22Rv1 (cell line): Measurements from ENCODE around the gene HS3ST3A1.

ENCODE experiments used
- H3K27ac ChIP-seq: fragments of 450-650 bp; 2 replicates; pipeline ENCODE4 v1.5.1; 2017
- ZFX ChIP-seq: fragments of 450-650 bp; IDR thresholded peaks from 2 replicates; pipeline ENCODE4 v1.6.1; 2017; ENCODE audit warnings: antibody characterized with exemption, borderline replicate concordance
- TF ChIP-seq, protein P1 (sequence below): fragments of 450-650 bp; IDR thresholded peaks from 2 replicates; pipeline ENCODE4 v1.5.1; 2017; ENCODE audit warnings: mild to moderate bottlenecking

Gene HS3ST3A1

DNA sequence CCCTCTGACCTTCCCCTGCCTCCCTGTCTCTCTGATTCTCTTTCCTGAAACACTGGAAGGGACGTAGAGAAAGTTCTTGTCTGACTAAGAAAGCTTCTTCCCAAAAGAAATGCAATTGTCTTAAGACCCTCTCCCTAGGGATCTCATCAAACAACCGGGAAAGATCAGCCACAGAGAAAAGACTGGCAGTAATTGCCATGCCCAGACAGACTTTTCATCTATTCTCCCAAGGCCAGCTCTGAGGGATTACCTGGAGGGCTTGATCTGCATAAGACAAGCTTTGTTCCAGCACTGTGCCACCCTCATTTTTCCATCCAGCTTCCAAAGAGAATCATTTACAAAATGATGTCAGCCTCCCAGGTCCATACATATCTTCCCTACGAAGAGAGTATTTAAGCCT, 38.8 kb upstream of the HS3ST3A1 start:
- no peak overlapping the region for H3K27ac ChIP-seq
- TF ChIP-seq ZFX = no peak
- TF ChIP-seq, protein P1, sequence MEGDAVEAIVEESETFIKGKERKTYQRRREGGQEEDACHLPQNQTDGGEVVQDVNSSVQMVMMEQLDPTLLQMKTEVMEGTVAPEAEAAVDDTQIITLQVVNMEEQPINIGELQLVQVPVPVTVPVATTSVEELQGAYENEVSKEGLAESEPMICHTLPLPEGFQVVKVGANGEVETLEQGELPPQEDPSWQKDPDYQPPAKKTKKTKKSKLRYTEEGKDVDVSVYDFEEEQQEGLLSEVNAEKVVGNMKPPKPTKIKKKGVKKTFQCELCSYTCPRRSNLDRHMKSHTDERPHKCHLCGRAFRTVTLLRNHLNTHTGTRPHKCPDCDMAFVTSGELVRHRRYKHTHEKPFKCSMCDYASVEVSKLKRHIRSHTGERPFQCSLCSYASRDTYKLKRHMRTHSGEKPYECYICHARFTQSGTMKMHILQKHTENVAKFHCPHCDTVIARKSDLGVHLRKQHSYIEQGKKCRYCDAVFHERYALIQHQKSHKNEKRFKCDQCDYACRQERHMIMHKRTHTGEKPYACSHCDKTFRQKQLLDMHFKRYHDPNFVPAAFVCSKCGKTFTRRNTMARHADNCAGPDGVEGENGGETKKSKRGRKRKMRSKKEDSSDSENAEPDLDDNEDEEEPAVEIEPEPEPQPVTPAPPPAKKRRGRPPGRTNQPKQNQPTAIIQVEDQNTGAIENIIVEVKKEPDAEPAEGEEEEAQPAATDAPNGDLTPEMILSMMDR = no peak

DNA sequence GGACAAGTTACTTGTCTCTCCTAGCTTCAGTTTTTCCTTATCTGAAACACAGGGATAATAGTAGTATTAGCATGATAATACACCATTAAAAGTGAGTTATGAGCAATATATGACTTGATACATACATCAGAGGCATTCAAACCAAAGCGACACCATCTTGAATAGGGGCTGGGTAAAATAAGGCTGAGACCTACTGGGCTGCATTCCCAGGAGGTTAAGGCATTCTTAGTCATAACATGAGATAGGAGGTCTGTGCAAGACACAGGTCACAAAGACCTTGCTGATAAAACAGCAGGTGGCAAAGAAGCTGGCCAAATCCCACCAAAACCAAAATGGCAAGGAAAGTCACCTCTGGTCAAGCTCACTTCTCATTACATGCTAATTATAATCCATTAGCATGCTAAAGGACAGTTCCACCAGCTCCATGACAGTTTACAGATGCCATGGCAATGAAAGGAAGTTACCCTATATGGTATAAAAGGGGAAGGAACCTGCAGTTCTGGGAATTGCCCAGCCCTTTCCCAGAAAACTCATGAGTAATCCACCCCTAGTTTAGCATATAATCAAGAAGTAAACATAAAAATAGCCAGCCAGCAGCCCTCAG, 37.2 kb upstream of the HS3ST3A1 start:
- no peak for TF ChIP-seq ZFX
- TF ChIP-seq, protein P1 = no peak
- no peak overlapping the region for H3K27ac ChIP-seq

DNA sequence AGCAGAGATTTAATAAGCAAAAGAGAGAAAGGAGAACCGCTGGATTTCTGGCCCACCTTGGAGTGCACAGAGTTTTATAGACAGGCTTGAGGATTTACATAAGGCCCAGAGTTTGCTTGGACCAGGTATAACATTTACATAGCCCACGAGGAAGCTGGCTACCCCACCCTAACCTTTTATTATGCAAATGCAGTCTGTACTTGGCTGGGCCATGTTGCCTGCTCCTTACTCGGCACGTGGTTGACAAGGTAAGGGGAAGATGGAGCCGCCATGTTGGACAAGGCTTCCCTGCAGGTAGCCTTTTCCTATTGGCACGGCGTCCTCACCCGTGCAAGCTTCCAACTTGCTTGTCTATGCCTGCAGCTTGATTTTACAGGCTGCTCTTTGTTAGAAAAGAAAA, 35.2 kb upstream of the HS3ST3A1 start:
- TF ChIP-seq ZFX = no peak
- TF ChIP-seq, protein P1 = no peak
- H3K27ac ChIP-seq = no peak overlapping the region

DNA sequence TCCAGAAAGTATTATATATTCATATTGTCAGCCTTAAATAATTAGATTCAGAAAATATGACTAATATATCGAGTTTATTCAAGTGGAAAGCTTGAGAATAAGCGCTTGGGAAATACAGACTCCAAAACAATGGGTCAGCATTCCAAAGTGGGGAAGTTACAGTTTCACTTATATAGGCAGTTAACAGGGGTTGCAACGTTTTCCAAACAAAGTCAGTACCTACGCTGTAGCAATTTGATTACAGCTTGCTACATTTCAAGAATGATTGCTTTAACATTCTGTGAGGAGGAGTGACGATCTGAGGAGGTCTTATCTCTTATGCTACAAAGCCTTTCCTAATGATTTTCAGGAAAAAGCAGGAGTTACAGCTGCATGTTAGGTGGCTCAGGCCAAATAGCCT, 34.2 kb upstream of the HS3ST3A1 start:
- TF ChIP-seq ZFX = no peak
- TF ChIP-seq, protein P1 = no peak
- no peak overlapping the region for H3K27ac ChIP-seq

DNA sequence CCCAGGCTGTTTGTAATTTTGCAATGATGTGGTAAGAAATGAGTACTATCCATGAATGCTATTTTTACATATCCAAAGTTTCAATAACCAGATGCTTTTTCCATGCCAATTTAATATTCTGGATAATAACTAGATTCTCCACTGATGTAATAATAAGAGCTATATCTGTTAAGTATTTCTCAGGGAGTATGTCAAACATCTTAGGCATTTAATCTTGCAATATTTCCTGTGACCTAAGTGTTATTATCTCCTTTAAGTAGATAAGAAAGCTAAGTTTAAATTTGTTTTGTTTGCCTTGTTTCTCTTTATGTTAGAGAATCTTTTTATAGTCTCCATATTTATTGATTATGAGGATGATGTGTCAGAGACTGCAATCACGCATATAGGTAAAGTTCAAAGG, 32.3 kb upstream of the HS3ST3A1 start:
- no peak overlapping the region for H3K27ac ChIP-seq

DNA sequence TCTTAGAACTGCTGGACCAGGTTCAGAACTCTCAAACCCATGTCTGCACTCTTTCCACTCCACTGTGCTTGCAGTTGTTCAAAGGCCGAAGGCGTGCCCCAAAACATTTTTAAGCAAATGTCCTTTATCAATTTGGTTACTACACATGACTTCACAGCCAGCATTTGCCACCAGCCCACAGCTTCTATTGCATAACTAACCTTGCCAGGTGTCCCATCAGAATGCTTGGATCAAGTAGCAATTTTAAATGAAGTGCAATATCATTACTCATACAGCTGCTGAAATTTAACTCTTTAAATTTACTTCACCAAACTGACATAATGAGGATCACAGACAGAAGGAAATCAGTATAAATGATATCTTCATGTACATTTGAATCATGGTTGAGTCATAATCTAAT, 29.8 kb upstream of the HS3ST3A1 start:
- TF ChIP-seq, protein P1 = no peak
- no peak for TF ChIP-seq ZFX

More for the DNA sequence above, 32.3 kb upstream of the HS3ST3A1 start:
- TF ChIP-seq, protein P1 = no peak
- no peak for TF ChIP-seq ZFX

DNA sequence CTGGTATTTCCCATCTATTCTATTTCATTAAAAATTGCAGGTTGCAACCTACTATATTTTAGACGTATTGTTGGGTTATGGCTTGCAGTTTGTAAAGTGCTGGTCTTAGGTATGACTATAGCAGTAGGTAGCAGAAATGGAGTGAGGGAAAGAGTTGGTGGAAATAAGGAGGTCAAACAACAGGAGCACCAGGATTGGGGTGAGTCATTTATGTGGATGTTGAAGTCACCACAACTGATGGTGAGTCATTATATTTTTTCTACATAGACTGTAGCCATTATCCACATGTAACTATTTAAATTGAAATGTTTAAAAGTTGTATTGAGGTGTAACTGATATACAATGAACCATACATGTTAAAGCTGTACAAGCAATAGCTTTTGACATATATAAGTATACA, 25.0 kb upstream of the HS3ST3A1 start:
- no peak overlapping the region for H3K27ac ChIP-seq
- TF ChIP-seq, protein P1 = no peak
- TF ChIP-seq ZFX = no peak

More for the DNA sequence above, 29.8 kb upstream of the HS3ST3A1 start:
- H3K27ac ChIP-seq = no peak overlapping the region
